Common myeloid progenitor, CD34-positive (primary cell): ENCODE measurements around the gene C19orf12.

Experiments
- CTCF ChIA-PET: fragments of 350-600 bp; sonication (Branson Sonifier 250); formaldehyde crosslinking; loops from one replicate; lab custom pipeline; 2021; ENCODE audit warnings: antibody characterized with exemption; lab: Charles Lee
- POLR2A ChIA-PET: fragments of 350-600 bp; sonication (Branson Sonifier 250); formaldehyde crosslinking; loops from one replicate; lab custom pipeline; 2021; ENCODE audit warnings: antibody characterized with exemption; lab: Charles Lee
- DNase-seq, 3 donors: peaks; one replicate each; pipeline versions ENCODE4 v3.0.0 to v3.0.0-alpha.2; 2013
- H3K27ac ChIP-seq, 2 experiments: 1 replicate in 1 of 2; 2 replicates in 1 of 2; pipeline ENCODE4 v1.7.0; 2013; ENCODE audit warnings: inconsistent platforms in 2 of 2, low read length in 2 of 2, mild to moderate bottlenecking in 2 of 2, low read depth in 1 of 2, moderate library complexity in 1 of 2; ENCODE audit not compliant: severe bottlenecking in 2 of 2, insufficient read depth in 1 of 2, poor library complexity in 1 of 2
- H3K27me3 ChIP-seq, 5 experiments: replicated peaks in 2 of 5; 1 replicate in 3 of 5; 2 replicates in 2 of 5; pipeline versions ENCODE4 v1.6.1 to v1.7.0; 2013; ENCODE audit warnings: low read length in 4 of 5, mild to moderate bottlenecking in 2 of 5, moderate library complexity in 2 of 5, inconsistent platforms in 1 of 5; ENCODE audit not compliant: insufficient read depth in 5 of 5, control insufficient read depth in 4 of 5
- H3K36me3 ChIP-seq, 4 experiments: 1 replicate in 2 of 4; 2 replicates in 2 of 4; pipeline versions ENCODE4 v1.6.1 to v1.7.0; 2013; ENCODE audit warnings: low read length in 3 of 4, control low read depth in 1 of 4, mild to moderate bottlenecking in 1 of 4; ENCODE audit not compliant: control insufficient read depth in 4 of 4, insufficient read depth in 4 of 4
- H3K4me1 ChIP-seq, 4 experiments: 1 replicate in 3 of 4; 2 replicates in 1 of 4; pipeline versions ENCODE4 v1.6.1 to v1.7.1; 2013; ENCODE audit warnings: low read length in 3 of 4, mild to moderate bottlenecking in 3 of 4, control low read depth in 1 of 4, inconsistent platforms in 1 of 4, moderate library complexity in 1 of 4; ENCODE audit not compliant: control insufficient read depth in 4 of 4, insufficient read depth in 4 of 4; ENCODE audit errors: control extremely low read depth in 1 of 4
- H3K4me3 ChIP-seq, 7 experiments: 1 replicate in 4 of 7; 2 replicates in 3 of 7; pipeline versions ENCODE4 v1.5.1 to v1.7.0; 2013; ENCODE audit warnings: mild to moderate bottlenecking in 7 of 7, low read length in 6 of 7, moderate library complexity in 6 of 7, inconsistent platforms in 2 of 7, low read depth in 2 of 7, control low read depth in 1 of 7; ENCODE audit not compliant: insufficient read depth in 4 of 7, control insufficient read depth in 1 of 7; ENCODE audit errors: extremely low read depth in 1 of 7
- H3K9me3 ChIP-seq, 5 experiments: 1 replicate in 4 of 5; 2 replicates in 1 of 5; pipeline versions ENCODE4 v1.6.1 to v1.7.1; 2013; ENCODE audit warnings: low read length in 4 of 5, mild to moderate bottlenecking in 2 of 5, inconsistent platforms in 1 of 5, low read depth in 1 of 5, moderate library complexity in 1 of 5; ENCODE audit not compliant: control insufficient read depth in 4 of 5, insufficient read depth in 2 of 5; ENCODE audit errors: control extremely low read depth in 1 of 5
- WGBS: methylation state at CpG from one replicate; pipeline ENCODE4 v1.1.5; 2013; ENCODE audit not compliant: insufficient coverage; 5-methylcytosine and 5-hydroxymethylcytosine counted together

The C19orf12 gene

GRCh38 chr19:29731331-29731850 is 16.3 kb upstream of the C19orf12 start:
- DNase-seq, result no peak
- Histone ChIP-seq H3K9me3 (no peaks in the 10 kb centered on the region), H3K27me3 (peaks cover 0 to 4% (median 0%) of the 10 kb centered on the region in 5 experiments), H3K27ac (no peak overlapping the region), H3K36me3 (no peaks in the 10 kb centered on the region), H3K4me3 (no peak overlapping the region), H3K4me1 (peaks cover 0 to 1% (median 0%) of the 10 kb centered on the region in 4 experiments)
- ChIA-PET CTCF (interaction anchor here (1.0 to 1.3 kb wide), 7 partner anchors 11 to 142 kb away, joined by 3 to 6 read pairs (median 3); no protein-coding TSS in a partner anchor), POLR2A (no interaction called here)
- 97% methylated on average over 13 of the region's 13 CpGs for WGBS

DNA sequence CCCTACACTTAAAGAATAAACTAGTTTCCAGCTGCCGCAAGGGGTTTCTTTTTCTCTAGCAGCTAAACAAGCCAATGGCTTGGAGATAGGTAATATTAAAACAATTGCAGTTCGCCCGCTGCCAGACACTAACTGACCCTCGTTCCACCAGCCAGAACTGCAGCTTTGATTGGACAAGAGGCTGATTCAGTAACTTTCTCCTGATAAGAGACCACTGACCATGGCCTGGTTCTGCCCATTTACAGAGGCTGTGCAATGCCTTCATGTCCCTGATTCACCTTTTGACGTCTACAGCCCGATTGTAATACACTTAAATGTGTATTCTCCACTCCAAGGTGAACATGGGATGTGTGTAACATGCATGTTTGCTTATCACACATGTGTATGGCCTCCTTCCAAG is 12.8 kb upstream of the C19orf12 start:
- 100% methylated on average over 4 of the region's 6 CpGs for WGBS
- CTCF ChIA-PET, result interaction anchor here (1.3 to 1.5 kb wide), 6 partner anchors 15 to 147 kb away, joined by 3 to 6 read pairs (median 4); partner anchors contain the start of gene PLEKHF1
- H3K27me3 ChIP-seq, result peaks cover 0 to 4% (median 0%) of the 10 kb centered on the region in 5 experiments

DNA sequence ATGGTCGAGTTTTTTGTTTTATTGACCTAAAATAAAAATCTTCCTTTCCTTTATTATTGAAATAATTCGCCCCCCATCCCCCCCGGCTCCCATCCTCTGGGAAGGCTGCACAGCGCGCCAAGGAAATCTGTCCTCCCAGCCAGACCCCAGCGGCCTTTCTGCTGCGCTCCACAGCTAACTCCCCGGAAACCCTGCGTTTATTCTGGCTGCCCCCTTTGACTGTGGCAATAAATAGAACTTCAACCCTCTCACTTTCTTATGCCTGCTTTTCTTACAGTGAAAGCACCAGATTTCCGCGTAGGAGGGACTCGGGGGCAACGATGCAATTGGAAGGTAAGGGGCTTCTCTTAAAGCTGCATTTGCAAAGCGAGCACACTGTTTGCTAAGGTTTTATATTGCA is 9.7 kb upstream of the C19orf12 start:
- WGBS, result 85% methylated on average over 13 of the region's 14 CpGs
- POLR2A ChIA-PET, result no interaction called here
- CTCF ChIA-PET, result interaction anchor here (0.6 to 3.4 kb wide), 4 partner anchors 11 to 149 kb away, joined by 3 to 12 read pairs (median 5); partner anchors contain the start of gene PLEKHF1

More for the DNA sequence above, 12.8 kb upstream of the C19orf12 start:
- DNase-seq, result no peak
- no peaks in the 10 kb centered on the region for H3K9me3 ChIP-seq
- H3K4me1 ChIP-seq, result peaks cover 0 to 17% (median 14%) of the 10 kb centered on the region in 4 experiments
- POLR2A ChIA-PET, result no interaction called here
- no peaks in the 10 kb centered on the region for H3K36me3 ChIP-seq
- H3K4me3 ChIP-seq, result no peak overlapping the region
- H3K27ac ChIP-seq, result no peak overlapping the region

DNA sequence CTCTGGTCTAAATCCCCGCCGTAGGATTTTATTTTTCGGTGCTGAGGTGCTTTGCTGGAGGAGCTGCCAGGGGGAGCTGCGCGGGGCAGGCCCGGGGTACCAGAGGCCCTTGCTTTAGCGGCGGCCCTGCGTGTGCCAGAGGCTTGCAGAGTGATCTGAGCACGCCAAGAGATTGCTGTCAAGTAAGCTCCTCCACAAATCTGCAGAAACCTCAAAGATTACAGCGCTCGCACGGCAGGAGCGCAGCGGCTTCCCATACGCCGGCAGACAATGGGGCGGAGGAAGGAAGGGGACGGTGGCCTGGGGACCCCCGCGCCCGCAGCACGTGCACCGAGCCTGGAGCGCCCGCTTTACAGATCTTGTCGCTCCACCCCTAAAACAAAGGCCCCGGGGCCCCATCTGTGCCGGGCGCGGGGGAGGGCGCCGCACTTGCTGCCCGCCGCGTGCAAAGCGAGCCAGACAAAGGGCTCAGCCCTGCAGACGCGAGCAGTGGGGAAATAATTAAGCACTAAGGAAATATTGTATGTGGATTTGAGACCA is 9.1 kb upstream of the C19orf12 start:
- ChIA-PET CTCF (interaction anchor here (1.5 to 3.4 kb wide), 2 partner anchors 59 to 150 kb away, joined by 4 to 12 read pairs; partner anchors contain the start of gene PLEKHF1), POLR2A (no interaction called here)
- H3K36me3 ChIP-seq, result no peaks in the 10 kb centered on the region
- H3K9me3 ChIP-seq, result no peaks in the 10 kb centered on the region
- H3K4me1 ChIP-seq, result peaks cover 0 to 16% (median 14%) of the 10 kb centered on the region in 4 experiments
- H3K4me3 ChIP-seq, result peak overlapping the region in 6 of 7 experiments; percentile 29 to 58 (median 45)
- no peaks in the 10 kb centered on the region for H3K27me3 ChIP-seq
- H3K27ac ChIP-seq, result no peak overlapping the region
- DNase-seq, result peak; percentile 35 to 80 (median 72)
- WGBS, result 2% methylated on average over 26 of the region's 39 CpGs

More for the DNA sequence above, 9.7 kb upstream of the C19orf12 start:
- H3K36me3 ChIP-seq, result no peaks in the 10 kb centered on the region
- DNase-seq, result no peak
- H3K4me3 ChIP-seq, result peak overlapping the region in 5 of 7 experiments; percentile 28 to 58 (median 46)
- peaks cover 0 to 16% (median 14%) of the 10 kb centered on the region in 4 experiments for H3K4me1 ChIP-seq
- H3K27me3 ChIP-seq, result no peaks in the 10 kb centered on the region
- H3K27ac ChIP-seq, result no peak overlapping the region
- no peaks in the 10 kb centered on the region for H3K9me3 ChIP-seq

DNA sequence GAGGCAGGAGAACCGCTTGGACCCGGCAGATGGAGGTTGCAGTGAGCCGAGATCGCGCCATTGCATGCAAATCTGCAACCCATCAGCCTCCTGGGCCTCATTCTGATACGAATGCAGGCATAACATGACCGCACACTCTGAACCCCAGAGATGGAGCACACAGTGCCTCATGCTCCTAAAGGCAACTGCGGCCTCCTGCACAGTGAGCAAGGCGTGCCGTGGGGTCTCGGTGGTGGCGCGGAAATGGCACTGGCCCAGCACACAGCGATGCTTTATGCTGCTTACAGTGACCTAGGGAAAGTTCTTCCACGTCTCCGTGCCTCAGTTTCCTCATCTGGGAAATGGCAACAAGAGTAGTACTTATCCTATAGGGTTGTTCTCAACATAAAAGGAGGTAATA is 2.0 kb upstream of the C19orf12 start:
- no peak overlapping the region for H3K27ac ChIP-seq
- H3K36me3 ChIP-seq, result peaks cover 0 to 3% (median 0%) of the 10 kb centered on the region in 4 experiments
- H3K9me3 ChIP-seq, result no peaks in the 10 kb centered on the region
- H3K4me1 ChIP-seq, result peaks cover 7 to 37% (median 35%) of the 10 kb centered on the region in 4 experiments
- no peaks in the 10 kb centered on the region for H3K27me3 ChIP-seq
- ChIA-PET CTCF (interaction anchor here (0.9 to 9.6 kb wide), 14 partner anchors 9 to 247 kb away, joined by 3 to 113 read pairs (median 7); partner anchors contain the start of genes PLEKHF1 and POP4), POLR2A (interaction anchor here (1.1 kb wide), 1 partner anchor 111 kb away, joined by 6 read pairs; the partner anchor contains the start of gene POP4)
- no peak overlapping the region for H3K4me3 ChIP-seq
- DNase-seq, result no peak
- 95% methylated on average over 14 of the region's 16 CpGs for WGBS

- peak overlapping the region; percentile 73 to 93 (median 84) for H3K4me3 ChIP-seq
- peaks cover 7 to 46% (median 45%) of the 10 kb centered on the region in 4 experiments for H3K4me1 ChIP-seq
- no peaks in the 10 kb centered on the region for H3K9me3 ChIP-seq
- ChIA-PET CTCF (interaction anchor here (0.7 to 9.6 kb wide), 16 partner anchors 9 to 106 kb away, joined by 3 to 113 read pairs (median 6); partner anchors contain the start of genes PLEKHF1 and POP4), POLR2A (interaction anchor here (1.1 kb wide), 1 partner anchor 110 kb away, joined by 6 read pairs; the partner anchor contains the start of gene POP4)
- H3K36me3 ChIP-seq, result peaks cover 0 to 3% (median 0%) of the 10 kb centered on the region in 4 experiments
- peak overlapping the region; percentile 74 to 90 for H3K27ac ChIP-seq
- DNase-seq, result no peak
- WGBS, result 57% methylated on average over 9 of the region's 13 CpGs
- no peaks in the 10 kb centered on the region for H3K27me3 ChIP-seq
Measured at GRCh38 chr19:29715701-29716581, 880 bp upstream of the C19orf12 start.
